ENCODE data around the gene SPAG16. TPM values are rescaled to one million over a fixed set of nuclear protein-coding genes. Genes with fewer than 3 reads are reported as not detected.

SPAG16 gene
- total RNA-seq, 1 experiment from 2014 or later = 17.3 TPM

GRCh38 chr2:214117054-214117453, 832.8 kb downstream of the SPAG16 start:
- Histone ChIP-seq H2AK5ac (ENCODE audit: insufficient read length, low read length) (no peak overlapping the region), H3K79me2 (ENCODE audit: insufficient read depth, low read length) (no peaks in the 10 kb centered on the region), H3K4me1 (ENCODE audit: insufficient read depth, low read length) (no peaks in the 10 kb centered on the region; the same call in 1 of the 2 replicates), H3K56ac (ENCODE audit: insufficient read length, low read depth, low read length) (no peak overlapping the region), H3K9ac (ENCODE audit: extremely low read depth, insufficient read length, low read length) (no peak overlapping the region), H3K79me1 (ENCODE audit: insufficient read depth, low read depth, low read length, poor library complexity, severe bottlenecking) (no peaks in the 10 kb centered on the region), H2BK15ac (ENCODE audit: low read depth, low read length) (no peak overlapping the region), H3T11ph (ENCODE audit: low read length) (no peak overlapping the region), H3K23ac (ENCODE audit: insufficient read length, low read depth, low read length) (no peak overlapping the region), H3K27me3 (ENCODE audit: insufficient read depth, low read length) (no peaks in the 10 kb centered on the region), H4K5ac (ENCODE audit: insufficient read length, low read depth, low read length) (no peak overlapping the region), H2BK5ac (ENCODE audit: insufficient read length, low read length) (no peak overlapping the region), H2BK12ac (ENCODE audit: insufficient read length, low read depth, low read length) (no peak overlapping the region), H3K4ac (ENCODE audit: low read depth, low read length) (no peak overlapping the region), H3K18ac (ENCODE audit: insufficient read length, low read depth, low read length) (no peak overlapping the region), H2BK120ac (ENCODE audit: low read depth, low read length, poor library complexity, severe bottlenecking) (no peak overlapping the region), H4K20me1 (ENCODE audit: control insufficient read depth, insufficient read depth, insufficient read length) (no peaks in the 10 kb centered on the region), H3K23me2 (ENCODE audit: insufficient read length, low read depth, low read length, poor library complexity, severe bottlenecking) (no peaks in the 10 kb centered on the region), H3K14ac (ENCODE audit: insufficient read depth, low read length) (no peak overlapping the region), H3K27ac (ENCODE audit: insufficient read length, low read depth, low read length) (no peak overlapping the region), H2AFZ (ENCODE audit: low read length) (no peak overlapping the region), H3K4me2 (ENCODE audit: insufficient read depth, insufficient read length, low read length) (no peak overlapping the region), H3K9me3 (ENCODE audit: control insufficient read depth, low read depth, low read length) (no peaks in the 10 kb centered on the region), H2BK20ac (ENCODE audit: low read depth, low read length, poor library complexity, severe bottlenecking) (no peak overlapping the region), H4K91ac (ENCODE audit: insufficient read length, low read depth, low read length) (no peak overlapping the region), H4K8ac (replicated peaks; ENCODE audit: insufficient read length, low read depth, low read length) (no peak overlapping the region)
- no peaks in the 10 kb centered on the region for H3K4me1 Mint-ChIP-seq
- H3K9me3 Mint-ChIP-seq = peaks cover 17% of the 10 kb centered on the region in 2 experiments
- peaks cover 10 to 16% (median 10%) of the 10 kb centered on the region in 3 experiments; a peak in 6 of 7 replicates for H3K36me3 Mint-ChIP-seq (ENCODE audit: insufficient read depth in 1 of 3, low read depth in 3 of 3)
- no peak for TF ChIP-seq CTCF (conservative IDR thresholded peaks at IDR 0.05)
- H3K27me3 Mint-ChIP-seq (ENCODE audit: low read depth) = no peaks in the 10 kb centered on the region
- no peak overlapping the region for H3K4me3 Mint-ChIP-seq
- no peak overlapping the region for H3K27ac Mint-ChIP-seq
- no peak for DNase-seq

Data from H9 (cell line).